HTR-8/SVneo (cell line): ENCODE results near the gene FAM81A.
"Not testable (repeated sequence)": the region's sequence is repeated elsewhere in the genome, so short reads cannot be mapped to it uniquely, and the experiment has no call there.

Source experiments
- DNase-seq: peaks from one replicate; pipeline ENCODE4 v3.0.0; 2011; ENCODE audit warnings: low spot score, mixed read lengths; ENCODE audit not compliant: insufficient read length
- FAIRE-seq: peaks from 2 replicates; lab custom pipeline; 2011; peaks lifted over from hg19 to GRCh38; lab: Jason Lieb, UNC

The FAM81A gene

DNA sequence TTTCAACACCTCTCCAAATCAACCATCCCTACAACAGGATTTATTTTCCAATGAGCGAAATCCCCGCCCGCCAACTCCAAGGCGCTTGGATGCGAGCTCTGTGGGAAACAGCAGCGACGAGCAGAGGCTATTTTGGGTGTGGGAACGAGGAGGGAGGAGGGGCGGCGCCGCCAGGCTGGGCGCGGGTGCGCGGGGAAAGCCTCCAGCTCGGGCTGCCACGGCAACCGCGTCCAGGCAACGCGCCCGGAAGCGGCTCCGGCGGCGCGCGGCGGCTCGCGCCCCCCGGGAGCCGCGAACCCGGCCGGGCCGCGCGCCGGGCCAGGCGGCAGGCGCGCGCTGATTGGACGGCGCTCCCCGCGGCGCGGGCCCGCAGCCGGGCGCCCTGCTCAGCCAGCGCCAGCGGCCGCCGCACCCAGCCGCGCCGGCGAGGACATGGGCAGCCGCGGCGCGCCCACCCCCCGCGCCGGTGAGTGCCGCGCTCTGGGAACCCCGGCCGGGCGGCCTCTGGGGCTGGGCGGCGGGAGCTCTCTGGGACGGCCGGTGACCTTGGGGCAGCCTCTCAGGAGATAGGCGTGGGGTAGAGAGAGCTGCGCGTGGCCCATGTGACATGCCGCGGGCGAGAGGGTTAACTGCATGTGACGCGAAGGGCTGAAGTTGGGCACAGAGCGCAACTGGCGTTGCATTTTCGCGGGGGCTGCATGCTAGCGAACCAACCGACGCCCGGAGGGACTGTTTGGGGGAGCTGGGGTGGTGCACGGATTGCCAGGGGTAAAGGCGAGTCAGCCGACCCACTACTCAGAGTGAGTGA, at the start of gene FAM81A:
FAM81A (plus strand) TSS at position 370 of the 808 bp plus-strand sequence. CDS start 20,441 bp downstream, outside the sequence.
- DNase-seq: peak; percentile 73
- peak; percentile 62 for FAIRE-seq

- DNase-seq (peak; percentile 51), FAIRE-seq (no peak)
Observed at GRCh38 chr15:59388670-59389069, 49.3 kb upstream of the FAM81A start.

GRCh38 chr15:59392299-59392698, 45.7 kb upstream of the FAM81A start:
- FAIRE-seq: no peak
- DNase-seq: no peak

DNA sequence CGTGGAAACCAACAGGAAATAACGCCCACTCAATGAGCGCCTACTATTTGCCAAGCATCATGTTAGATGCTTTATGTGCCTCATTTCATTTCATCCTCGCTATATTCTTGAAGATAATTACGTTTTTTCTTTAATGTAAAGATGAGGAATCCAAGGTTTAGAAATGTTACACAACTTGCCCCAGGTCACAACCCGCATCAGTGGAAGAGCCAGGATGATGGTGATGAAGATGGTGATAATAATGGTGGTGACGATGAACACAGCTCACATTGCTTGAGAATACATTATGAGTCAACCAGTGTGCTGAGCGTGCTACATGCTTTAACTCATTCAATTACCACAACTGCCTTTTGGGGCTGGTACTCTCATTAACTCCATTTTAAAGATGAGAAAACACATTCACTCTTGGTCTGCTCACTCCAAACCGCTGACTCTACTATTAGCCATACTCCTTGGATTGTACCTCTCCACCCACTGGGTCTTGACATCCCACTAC, 43.8 kb upstream of the FAM81A start:
- DNase-seq (no peak), FAIRE-seq (no peak)

GRCh38 chr15:59396211-59396610, 41.8 kb upstream of the FAM81A start:
- no peak for FAIRE-seq
- DNase-seq: no peak

DNA sequence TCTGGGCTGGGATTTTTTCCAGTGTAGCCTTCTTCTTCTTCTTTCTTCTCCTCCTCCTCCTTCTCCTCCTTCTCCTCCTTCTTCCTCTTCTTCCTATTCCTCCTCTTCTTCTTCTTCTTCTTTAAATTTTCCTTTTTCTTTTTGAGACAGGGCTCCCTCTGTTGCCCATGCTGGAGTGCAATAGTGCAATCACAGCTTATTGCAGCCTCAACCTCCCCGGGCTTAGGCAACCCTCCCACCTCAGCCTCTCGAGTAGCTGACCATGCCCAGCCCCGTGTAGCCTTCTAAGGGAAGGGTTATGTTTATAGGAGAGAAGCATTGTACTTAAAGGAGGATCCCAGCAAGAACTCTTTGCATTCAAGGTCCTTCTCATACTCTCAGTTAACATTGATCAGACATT, 41.3 kb upstream of the FAM81A start:
- FAIRE-seq: no peak
- no peak for DNase-seq

DNA sequence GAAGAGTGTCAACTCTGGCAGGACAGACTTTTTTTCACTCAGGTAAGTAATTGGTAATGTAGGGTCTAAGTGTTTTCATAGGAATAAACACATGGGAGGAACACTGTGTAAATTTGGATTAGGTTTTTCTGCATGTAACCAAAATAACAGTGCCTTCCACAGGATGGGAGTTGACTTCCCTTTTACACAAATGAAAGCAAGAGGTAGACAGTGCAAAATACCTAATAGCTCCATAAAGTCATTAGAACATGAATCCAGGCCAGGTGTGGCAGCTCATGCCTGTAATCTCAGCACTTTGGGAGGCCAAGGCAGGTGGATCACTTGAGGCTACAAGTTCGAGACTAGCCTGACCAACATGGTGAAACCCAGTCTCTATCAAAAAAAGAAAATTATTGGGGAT, 39.8 kb upstream of the FAM81A start:
- FAIRE-seq (no peak), DNase-seq (no peak)

DNA sequence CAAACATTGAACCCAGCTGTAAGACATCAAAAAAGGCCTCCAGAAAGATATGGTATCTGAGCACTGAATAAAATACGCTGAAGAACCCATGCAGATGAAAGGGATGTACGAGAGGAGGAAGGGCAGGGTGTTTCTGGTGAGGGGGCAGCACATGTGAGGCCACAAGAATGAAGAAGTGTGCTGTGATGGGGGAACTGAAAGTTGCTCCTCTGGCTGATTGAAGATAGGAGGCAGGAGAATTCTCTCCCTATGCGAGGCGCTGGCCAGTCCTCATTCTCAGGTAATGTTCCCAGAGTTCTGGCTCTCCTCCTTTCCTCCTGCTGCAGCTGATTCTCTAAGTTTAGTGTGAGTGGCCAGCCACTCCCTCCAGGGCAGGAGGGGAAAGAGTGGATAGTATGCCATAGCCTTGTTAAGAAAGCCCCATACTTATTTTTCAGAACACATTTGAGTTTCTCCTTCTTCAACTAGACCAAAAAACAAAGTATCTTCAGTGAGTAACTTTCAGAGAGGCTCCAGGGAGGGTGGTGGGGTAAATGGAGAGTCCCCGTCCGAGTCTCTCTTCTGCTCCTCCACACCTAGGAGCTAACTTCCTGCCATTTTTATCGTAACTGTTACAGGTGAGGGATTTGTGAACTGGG, 38.4 kb upstream of the FAM81A start:
- no peak for DNase-seq
- FAIRE-seq: no peak

DNA sequence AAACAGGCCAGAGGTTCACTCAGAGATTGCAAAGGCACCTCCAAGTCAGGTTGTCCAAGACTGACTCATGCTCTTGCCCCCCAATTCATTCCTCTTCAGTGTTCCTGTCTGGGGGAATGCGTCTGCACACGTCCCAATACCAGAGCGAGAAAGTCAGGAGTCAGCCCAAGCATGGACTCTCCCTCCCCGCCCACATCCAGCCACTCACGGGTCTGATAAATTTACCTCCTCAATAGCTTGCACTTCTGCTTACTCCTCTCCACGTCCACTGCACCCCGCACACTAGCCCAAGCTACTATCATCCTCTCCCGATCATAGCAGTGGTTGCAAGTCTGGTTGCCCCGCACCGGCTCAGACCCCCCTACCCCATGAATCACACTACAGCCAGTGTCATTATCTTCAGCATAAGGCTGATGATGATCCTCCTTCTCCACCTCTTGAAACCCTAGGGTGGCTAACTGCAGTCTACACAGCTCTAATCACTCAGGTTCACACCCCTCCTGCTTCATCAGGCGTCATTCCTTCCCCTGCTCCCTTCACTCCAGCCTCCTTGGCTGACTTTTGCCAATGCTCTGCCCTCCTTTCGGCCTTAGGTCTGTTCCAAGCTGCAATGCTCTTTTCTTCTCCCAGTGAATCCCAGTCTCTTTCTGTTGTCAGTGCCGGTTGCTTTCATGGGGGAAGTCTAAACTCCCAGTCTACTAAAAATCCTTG, 37.7 kb upstream of the FAM81A start:
- FAIRE-seq (no peak), DNase-seq (no peak)

- not testable (repeated sequence) for FAIRE-seq, DNase-seq
Observed at GRCh38 chr15:59401051-59401823, 36.7 kb upstream of the FAM81A start.

DNA sequence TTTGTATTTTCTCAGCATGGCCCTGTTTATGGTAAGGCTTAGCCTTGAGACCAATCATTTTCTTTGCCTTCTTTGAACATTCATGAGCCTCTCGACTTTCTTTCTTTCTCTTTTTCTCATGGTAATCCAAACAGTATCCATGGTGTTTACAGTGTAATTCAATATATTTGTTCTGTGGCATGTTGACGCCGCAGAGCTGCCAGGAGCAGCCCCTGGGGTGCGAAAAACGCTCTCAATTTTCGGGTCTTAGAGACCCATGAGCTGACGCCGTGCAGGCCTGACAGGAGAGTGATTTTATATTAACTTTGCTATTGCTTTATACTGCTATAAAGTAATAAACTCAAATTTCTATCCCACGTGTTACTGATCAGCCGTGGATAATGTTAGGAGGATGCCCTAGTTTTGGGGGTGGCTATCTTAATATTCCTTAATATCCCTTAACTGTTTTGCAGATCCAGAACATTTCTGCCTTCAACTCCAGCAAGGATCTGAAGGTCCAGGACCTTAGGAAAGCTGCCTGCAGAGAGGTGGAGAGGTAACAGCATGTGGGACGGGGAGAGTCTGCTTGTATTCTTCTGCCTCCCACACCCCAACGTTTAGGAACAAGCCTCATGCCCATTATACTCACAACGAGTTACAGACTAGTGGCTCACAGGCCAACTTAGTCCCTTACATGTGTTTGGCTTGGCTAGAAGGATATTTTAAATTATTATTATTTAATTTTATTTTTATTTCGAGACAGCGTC, 36.0 kb upstream of the FAM81A start:
- FAIRE-seq: no peak
- no peak for DNase-seq

DNA sequence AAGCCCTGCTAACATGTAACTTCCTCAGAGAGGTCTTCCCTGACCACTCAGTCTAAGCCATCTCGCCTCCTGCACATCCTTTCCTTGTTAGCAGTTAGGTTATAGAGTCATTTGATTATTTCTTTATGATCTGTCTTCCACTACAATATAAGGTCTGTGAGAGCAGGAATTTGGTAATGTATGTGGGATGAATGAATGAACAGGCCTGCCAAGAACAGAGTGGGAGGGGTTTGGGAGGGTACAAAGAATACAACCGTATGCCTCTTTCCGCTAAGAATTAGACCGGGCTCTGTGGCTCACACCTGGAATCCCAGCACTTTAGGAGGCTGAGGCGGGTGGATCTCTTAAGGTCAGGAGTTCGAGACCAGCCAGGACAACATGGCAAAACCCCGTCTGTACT, 32.9 kb upstream of the FAM81A start:
- DNase-seq (no peak), FAIRE-seq (no peak)

DNA sequence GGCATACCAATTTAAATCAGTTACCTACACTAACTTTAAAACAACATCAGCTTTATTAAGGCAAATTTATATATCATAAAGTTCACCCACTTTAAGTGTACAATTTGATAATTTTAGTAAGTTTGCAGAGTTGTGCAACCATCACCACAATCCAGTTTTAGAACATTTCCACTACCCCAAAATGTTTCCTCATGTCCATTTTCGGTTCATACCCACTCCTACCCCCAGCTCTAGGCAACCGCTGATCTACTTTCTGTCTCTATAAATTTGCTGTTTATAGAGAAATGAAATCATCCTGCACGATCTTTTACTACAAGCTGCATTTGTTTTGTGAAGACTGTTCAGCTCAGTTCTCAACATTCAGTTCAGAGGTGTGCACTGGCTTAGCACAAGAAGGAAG, 31.5 kb upstream of the FAM81A start:
- FAIRE-seq: no peak

GRCh38 chr15:59407946-59408345, 30.0 kb upstream of the FAM81A start:
- FAIRE-seq (no peak), DNase-seq (no peak)

More for the DNA sequence above, 31.5 kb upstream of the FAM81A start:
- no peak for DNase-seq

GRCh38 chr15:59410391-59410896, 27.5 kb upstream of the FAM81A start:
- no peak for FAIRE-seq
- DNase-seq: no peak

GRCh38 chr15:59413577-59413976, 24.4 kb upstream of the FAM81A start:
- no peak for FAIRE-seq
- DNase-seq: no peak

DNA sequence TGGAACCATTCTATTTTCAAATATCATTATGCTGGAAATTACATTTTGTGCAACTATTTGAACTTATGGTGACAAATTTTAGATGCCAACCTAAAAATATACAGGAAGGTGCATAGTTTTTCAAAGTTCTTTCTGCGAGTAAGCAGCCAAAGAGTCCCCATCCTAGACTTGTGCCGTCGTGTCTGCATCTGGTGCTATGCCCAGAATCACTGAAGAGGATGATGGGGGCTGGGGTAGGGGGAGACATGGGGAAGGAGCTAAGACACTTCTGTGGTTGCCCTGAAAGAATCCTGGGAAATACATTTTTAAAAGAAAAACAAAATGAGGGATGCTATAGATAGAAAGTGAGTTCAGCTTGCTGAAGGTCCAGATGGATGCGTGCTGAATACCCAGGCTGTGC, 21.2 kb upstream of the FAM81A start:
- no peak for DNase-seq
- FAIRE-seq: no peak

GRCh38 chr15:59419170-59419569, 18.8 kb upstream of the FAM81A start:
- no peak for DNase-seq
- FAIRE-seq: no peak

GRCh38 chr15:59420108-59420507, 17.9 kb upstream of the FAM81A start:
- FAIRE-seq (no peak), DNase-seq (no peak)
